ENCODE results near the gene BRD3OS. TPM values are rescaled to one million over a fixed set of nuclear protein-coding genes. Genes with fewer than 3 reads are reported as not detected.

Gene BRD3OS
- total and polyA plus RNA-seq, 2 donors (not counting 1 experiment from before 2014, with no cell fraction given): 12.0 to 25.3 TPM

DNA sequence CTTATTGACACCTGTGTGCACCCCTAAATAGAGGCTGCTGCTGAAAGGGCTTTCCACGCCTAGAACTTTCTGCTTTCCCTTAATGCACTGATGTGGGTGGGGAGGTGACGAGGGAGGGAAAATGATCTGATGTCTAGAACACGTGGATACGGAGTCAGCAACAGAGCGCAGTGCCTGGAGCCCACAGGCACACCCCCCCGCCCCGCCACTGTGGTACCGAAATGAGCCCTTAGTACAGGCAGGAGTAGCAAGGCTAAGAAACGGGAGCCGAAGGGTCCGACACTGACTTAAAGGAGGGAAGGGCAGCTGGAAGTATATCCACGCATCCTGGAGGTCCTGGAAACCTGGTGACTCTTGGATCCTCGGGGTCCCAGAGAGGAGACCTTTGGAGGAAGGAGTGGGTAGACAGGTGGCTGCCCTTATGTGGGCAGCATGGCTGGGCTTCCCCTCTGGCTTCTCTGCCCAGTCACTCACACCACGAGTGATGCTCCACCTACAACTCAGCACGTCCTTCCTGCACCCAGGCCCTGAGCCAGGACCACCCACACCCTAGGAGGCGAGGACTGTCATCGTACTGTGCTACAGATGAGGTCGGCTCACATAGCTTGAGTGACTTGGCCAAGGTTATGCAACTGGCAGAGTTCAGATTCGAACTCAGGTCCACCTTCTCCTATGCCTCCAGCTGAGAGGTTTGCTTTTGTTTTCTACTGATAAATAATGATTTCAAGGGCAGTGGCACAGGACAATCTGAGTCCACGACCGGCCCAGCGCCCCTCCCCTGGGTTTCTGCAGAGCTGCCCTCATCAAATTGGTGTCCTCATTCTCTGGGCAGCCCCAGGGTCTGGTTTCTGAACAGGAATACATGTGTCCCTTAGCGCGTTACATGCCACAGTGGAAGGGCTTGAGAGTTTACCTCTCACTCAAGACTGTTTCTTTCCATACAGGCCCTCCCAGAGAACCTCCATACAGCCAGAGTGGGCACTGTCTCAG is 28.5 kb upstream of the BRD3OS start:
- intact Hi-C loops (cut with micrococcal nuclease): no loop called here
- H3K4me3 Mint-ChIP-seq: no peak overlapping the region
- CTCF ChIA-PET: interaction anchor here (2.1 to 5.8 kb wide), 4 partner anchors 13 to 255 kb away, joined by 4 to 561 read pairs (median 33); no protein-coding TSS in a partner anchor
- H3K36me3 ChIP-seq (replicated peaks in 1 of 2; ENCODE audit: control extremely low read depth in 1 of 2, control insufficient read depth in 1 of 2, extremely low read depth in 1 of 2, insufficient read depth in 2 of 2, low read length in 1 of 2): no peaks in the 10 kb centered on the region
- no peak overlapping the region for H3K27ac Mint-ChIP-seq
- no peaks in the 10 kb centered on the region for H3K9me3 ChIP-seq (ENCODE audit: control extremely low read depth in 1 of 3, control insufficient read depth in 2 of 3, insufficient read depth in 1 of 3, low read length in 2 of 3)
- H3K4me2 ChIP-seq (replicated peaks; ENCODE audit: low read depth, low read length, poor library complexity, severe bottlenecking): no peak overlapping the region
- H4K20me1 ChIP-seq (ENCODE audit: control insufficient read depth, insufficient read depth, low read length, poor library complexity, severe bottlenecking): no peaks in the 10 kb centered on the region
- no peak overlapping the region for H3K4me3 ChIP-seq (ENCODE audit: control extremely low read depth in 1 of 5, extremely low read depth in 1 of 5, insufficient read depth in 1 of 5, low read depth in 2 of 5, low read length in 4 of 5)
- H3K79me2 ChIP-seq (ENCODE audit: control insufficient read depth, insufficient read depth, low read length): peaks cover 11% of the 10 kb centered on the region
- no peaks in the 10 kb centered on the region for H3K27me3 Mint-ChIP-seq
- H3K4me1 Mint-ChIP-seq: peaks cover 17% of the 10 kb centered on the region
- H3K9me3 Mint-ChIP-seq (ENCODE audit: insufficient read depth): no peaks in the 10 kb centered on the region
- ATAC-seq (ENCODE audit: low read depth): no peak
- no peak overlapping the region for H3K27ac ChIP-seq (ENCODE audit: low read length in 2 of 2)
- H3K27me3 ChIP-seq (replicated peaks in 1 of 4; ENCODE audit: control extremely low read depth in 1 of 4, control insufficient read depth in 3 of 4, insufficient read depth in 4 of 4, low read length in 3 of 4): no peaks in the 10 kb centered on the region
- 78% methylated on average over 19 of the region's 24 CpGs for WGBS (ENCODE audit: insufficient coverage)
- TF ChIP-seq, protein P1, sequence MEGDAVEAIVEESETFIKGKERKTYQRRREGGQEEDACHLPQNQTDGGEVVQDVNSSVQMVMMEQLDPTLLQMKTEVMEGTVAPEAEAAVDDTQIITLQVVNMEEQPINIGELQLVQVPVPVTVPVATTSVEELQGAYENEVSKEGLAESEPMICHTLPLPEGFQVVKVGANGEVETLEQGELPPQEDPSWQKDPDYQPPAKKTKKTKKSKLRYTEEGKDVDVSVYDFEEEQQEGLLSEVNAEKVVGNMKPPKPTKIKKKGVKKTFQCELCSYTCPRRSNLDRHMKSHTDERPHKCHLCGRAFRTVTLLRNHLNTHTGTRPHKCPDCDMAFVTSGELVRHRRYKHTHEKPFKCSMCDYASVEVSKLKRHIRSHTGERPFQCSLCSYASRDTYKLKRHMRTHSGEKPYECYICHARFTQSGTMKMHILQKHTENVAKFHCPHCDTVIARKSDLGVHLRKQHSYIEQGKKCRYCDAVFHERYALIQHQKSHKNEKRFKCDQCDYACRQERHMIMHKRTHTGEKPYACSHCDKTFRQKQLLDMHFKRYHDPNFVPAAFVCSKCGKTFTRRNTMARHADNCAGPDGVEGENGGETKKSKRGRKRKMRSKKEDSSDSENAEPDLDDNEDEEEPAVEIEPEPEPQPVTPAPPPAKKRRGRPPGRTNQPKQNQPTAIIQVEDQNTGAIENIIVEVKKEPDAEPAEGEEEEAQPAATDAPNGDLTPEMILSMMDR (IDR thresholded peaks at IDR 0.05): no peak
- no peak for TF ChIP-seq EZH2 (IDR thresholded peaks at IDR 0.05; ENCODE audit: borderline replicate concordance, insufficient read depth, low read depth, low read length, poor library complexity, severe bottlenecking)
- H3K9ac ChIP-seq (ENCODE audit: low read length): no peak overlapping the region
- H2AFZ ChIP-seq (ENCODE audit: insufficient read depth, low read depth, low read length, poor library complexity, severe bottlenecking): no peak overlapping the region
- peaks cover 12 to 16% of the 10 kb centered on the region in 2 donors for H3K4me1 ChIP-seq (ENCODE audit: control insufficient read depth in 2 of 2, insufficient read depth in 2 of 2, low read length in 2 of 2)
- POLR2A ChIA-PET: interaction anchor here (1.7 kb wide), 1 partner anchor 213 kb away, joined by 4 read pairs; no protein-coding TSS in a partner anchor
- no peak for DNase-seq

GRCh38 chr9:133997584-133997983 is 27.7 kb upstream of the BRD3OS start:
- Histone ChIP-seq H3K9me3 (ENCODE audit: control extremely low read depth in 1 of 3, control insufficient read depth in 2 of 3, insufficient read depth in 1 of 3, low read length in 2 of 3) (no peaks in the 10 kb centered on the region), H3K4me3 (ENCODE audit: control extremely low read depth in 1 of 5, extremely low read depth in 1 of 5, insufficient read depth in 1 of 5, low read depth in 2 of 5, low read length in 4 of 5) (no peak overlapping the region), H3K4me2 (replicated peaks; ENCODE audit: low read depth, low read length, poor library complexity, severe bottlenecking) (no peak overlapping the region), H3K9ac (ENCODE audit: low read length) (no peak overlapping the region), H3K4me1 (ENCODE audit: control insufficient read depth in 2 of 2, insufficient read depth in 2 of 2, low read length in 2 of 2) (peaks cover 12 to 16% of the 10 kb centered on the region in 2 donors), H3K36me3 (replicated peaks in 1 of 2; ENCODE audit: control extremely low read depth in 1 of 2, control insufficient read depth in 1 of 2, extremely low read depth in 1 of 2, insufficient read depth in 2 of 2, low read length in 1 of 2) (no peaks in the 10 kb centered on the region), H3K79me2 (ENCODE audit: control insufficient read depth, insufficient read depth, low read length) (peaks cover 5% of the 10 kb centered on the region), H3K27me3 (replicated peaks in 1 of 4; ENCODE audit: control extremely low read depth in 1 of 4, control insufficient read depth in 3 of 4, insufficient read depth in 4 of 4, low read length in 3 of 4) (no peaks in the 10 kb centered on the region), H4K20me1 (ENCODE audit: control insufficient read depth, insufficient read depth, low read length, poor library complexity, severe bottlenecking) (no peaks in the 10 kb centered on the region), H3K27ac (ENCODE audit: low read length in 2 of 2) (no peak overlapping the region), H2AFZ (ENCODE audit: insufficient read depth, low read depth, low read length, poor library complexity, severe bottlenecking) (no peak overlapping the region)
- H3K4me1 Mint-ChIP-seq: peaks cover 17% of the 10 kb centered on the region
- H3K27me3 Mint-ChIP-seq: no peaks in the 10 kb centered on the region
- WGBS (ENCODE audit: insufficient coverage): 90% methylated on average over 2 of the region's 2 CpGs
- TF ChIP-seq, protein P1 (IDR thresholded peaks at IDR 0.05): no peak
- no peak for TF ChIP-seq EZH2 (IDR thresholded peaks at IDR 0.05; ENCODE audit: borderline replicate concordance, insufficient read depth, low read depth, low read length, poor library complexity, severe bottlenecking)
- H3K9me3 Mint-ChIP-seq (ENCODE audit: insufficient read depth): no peaks in the 10 kb centered on the region
- POLR2A ChIA-PET: no interaction called here
- intact Hi-C loops (cut with micrococcal nuclease): no loop called here
- CTCF ChIA-PET: interaction anchor here (5.4 kb wide), 1 partner anchor 210 kb away, joined by 561 read pairs; no protein-coding TSS in a partner anchor
- ATAC-seq (ENCODE audit: low read depth) (no peak), DNase-seq (no peak)
- H3K27ac Mint-ChIP-seq: no peak overlapping the region
- H3K4me3 Mint-ChIP-seq: no peak overlapping the region
